ENCODE data around the gene PSIP1. TPM values are rescaled to one million over a fixed set of nuclear protein-coding genes. Genes with fewer than 3 reads are reported as not detected.

Gene PSIP1
- total RNA-seq, 1 donor from 2014 or later: 82.3 TPM

- no peaks in the 10 kb centered on the region for H3K27me3 Mint-ChIP-seq
- no peak overlapping the region for H3K4me3 Mint-ChIP-seq (ENCODE audit: low read depth)
- no peaks in the 10 kb centered on the region for H3K9me3 Mint-ChIP-seq (ENCODE audit: low read depth)
- H3K4me1 Mint-ChIP-seq (ENCODE audit: low read depth): peaks cover 11% of the 10 kb centered on the region
- H3K27ac Mint-ChIP-seq: peak overlapping the region; percentile 49
- no peak for TF ChIP-seq CTCF (IDR thresholded peaks at IDR 0.05; ENCODE audit: unreplicated experiment)
- peaks cover 11% of the 10 kb centered on the region for H3K36me3 Mint-ChIP-seq (ENCODE audit: insufficient read depth)
- no peak for DNase-seq (ENCODE audit: low spot score, unreplicated experiment)
These were observed 34.7 kb downstream of the PSIP1 start for GRCh38 chr9:15475923-15476536.

GRCh38 chr9:15469862-15470261 is 40.9 kb downstream of the PSIP1 start:
- peaks cover 11% of the 10 kb centered on the region for H3K4me1 Mint-ChIP-seq (ENCODE audit: low read depth)
- H3K27ac Mint-ChIP-seq: no peak overlapping the region
- no peak overlapping the region for H3K4me3 Mint-ChIP-seq (ENCODE audit: low read depth)
- no peaks in the 10 kb centered on the region for H3K27me3 Mint-ChIP-seq
- H3K36me3 Mint-ChIP-seq (ENCODE audit: insufficient read depth): peaks cover 27% of the 10 kb centered on the region
- no peak for DNase-seq (ENCODE audit: low spot score, unreplicated experiment)
- no peak for TF ChIP-seq CTCF (IDR thresholded peaks at IDR 0.05; ENCODE audit: unreplicated experiment)
- H3K9me3 Mint-ChIP-seq (ENCODE audit: low read depth): no peaks in the 10 kb centered on the region

GRCh38 chr9:15469406-15469805 is 41.4 kb downstream of the PSIP1 start:
- H3K9me3 Mint-ChIP-seq (ENCODE audit: low read depth): no peaks in the 10 kb centered on the region
- H3K27me3 Mint-ChIP-seq: no peaks in the 10 kb centered on the region
- DNase-seq (ENCODE audit: low spot score, unreplicated experiment): no peak
- H3K27ac Mint-ChIP-seq: no peak overlapping the region
- peaks cover 28% of the 10 kb centered on the region for H3K36me3 Mint-ChIP-seq (ENCODE audit: insufficient read depth)
- no peak for TF ChIP-seq CTCF (IDR thresholded peaks at IDR 0.05; ENCODE audit: unreplicated experiment)
- H3K4me3 Mint-ChIP-seq (ENCODE audit: low read depth): no peak overlapping the region
- peaks cover 11% of the 10 kb centered on the region for H3K4me1 Mint-ChIP-seq (ENCODE audit: low read depth)

GRCh38 chr9:15468145-15468544 is 42.6 kb downstream of the PSIP1 start:
- Mint-ChIP-seq H3K36me3 (ENCODE audit: insufficient read depth) (peaks cover 24% of the 10 kb centered on the region), H3K27me3 (no peaks in the 10 kb centered on the region), H3K4me3 (ENCODE audit: low read depth) (no peak overlapping the region), H3K4me1 (ENCODE audit: low read depth) (peaks cover 11% of the 10 kb centered on the region), H3K9me3 (ENCODE audit: low read depth) (no peaks in the 10 kb centered on the region), H3K27ac (peak overlapping the region; percentile 74)
- no peak for TF ChIP-seq CTCF (IDR thresholded peaks at IDR 0.05; ENCODE audit: unreplicated experiment)
- DNase-seq (ENCODE audit: low spot score, unreplicated experiment): no peak

GRCh38 chr9:15461601-15462000 is 49.2 kb downstream of the PSIP1 start:
- DNase-seq (ENCODE audit: low spot score, unreplicated experiment): no peak
- Mint-ChIP-seq H3K9me3 (ENCODE audit: low read depth) (no peaks in the 10 kb centered on the region), H3K27ac (no peak overlapping the region), H3K36me3 (ENCODE audit: insufficient read depth) (peaks cover 17% of the 10 kb centered on the region), H3K27me3 (no peaks in the 10 kb centered on the region), H3K4me1 (ENCODE audit: low read depth) (no peaks in the 10 kb centered on the region), H3K4me3 (ENCODE audit: low read depth) (no peak overlapping the region)
- no peak for TF ChIP-seq CTCF (IDR thresholded peaks at IDR 0.05; ENCODE audit: unreplicated experiment)

Data from progenitor cell of endocrine pancreas (in vitro differentiated cells).